ENCODE results near the gene INSC. TPM values are rescaled to one million over a fixed set of nuclear protein-coding genes. Genes with fewer than 3 reads are reported as not detected.

Gene INSC
- total and polyA plus RNA-seq, 9 of the 15 experiments (the other 6 are each of a cell fraction or from before 2014, with no cell fraction given), result not detected

- in situ Hi-C loops (cut with MboI) (no loop called here), intact Hi-C loops (cut with micrococcal nuclease) (no loop called here)
- ATAC-seq, result no peak
- CTCF ChIA-PET (ENCODE audit: low intra/inter-chr PET ratio), result no interaction called here
- no peaks in the 10 kb centered on the region for H3K4me1 ChIP-seq (replicated peaks in 1 of 2; ENCODE audit: control insufficient read depth in 2 of 2, insufficient read depth in 2 of 2, low read length in 2 of 2)
- no TSS peak for BruUV-seq (replicated peaks)
- WGBS (ENCODE audit: insufficient coverage, low coverage, missing lambda C conversion rate), result 0% methylated on average over 1 of the region's 1 CpG
- no peak for FAIRE-seq
- H3K27ac ChIP-seq (ENCODE audit: extremely low read depth, low read depth, low read length), result no peak overlapping the region
- peaks cover 0 to 9% of the 10 kb centered on the region in 2 experiments; a peak in 2 of 5 replicates for H3K27me3 ChIP-seq (ENCODE audit: control insufficient read depth in 2 of 2, insufficient read depth in 2 of 2, low read length in 2 of 2)
- H3K36me3 ChIP-seq (ENCODE audit: control insufficient read depth, insufficient read depth, low read length), result no peaks in the 10 kb centered on the region
- no peak for DNase-seq (ENCODE audit: extremely low read depth in 1 of 4, low spot score in 3 of 4)
- no peak overlapping the region for H2AFZ ChIP-seq (ENCODE audit: low read depth, low read length)
- no peaks in the 10 kb centered on the region for H3K9me3 ChIP-seq (replicated peaks; ENCODE audit: control insufficient read depth, insufficient read depth, low read depth, low read length)
- no peak overlapping the region for H3K4me3 ChIP-seq
- no peaks in the 10 kb centered on the region for H3K79me2 ChIP-seq (ENCODE audit: control insufficient read depth, insufficient read depth, low read length)
- no peak overlapping the region for H3K4me2 ChIP-seq (ENCODE audit: insufficient read depth, low read length)
- POLR2A ChIA-PET, result no interaction called here
- H3K9me1 ChIP-seq (ENCODE audit: control insufficient read depth, insufficient read depth, low read length), result no peaks in the 10 kb centered on the region
- no peak overlapping the region for H3K9ac ChIP-seq (ENCODE audit: insufficient read depth in 1 of 2, low read depth in 2 of 2, low read length in 2 of 2)
- H4K20me1 ChIP-seq (replicated peaks; ENCODE audit: control insufficient read depth, insufficient read depth, low read length), result no peaks in the 10 kb centered on the region
- no peak for TF ChIP-seq AFF1 (IDR thresholded peaks at IDR 0.05; ENCODE audit: low read depth in 1 of 2, partially characterized antibody in 2 of 2)
- no peak for TF ChIP-seq ZNF354B (CRISPR knock-in tag; IDR thresholded peaks at IDR 0.05)
- no peak for TF ChIP-seq ZNF311 (CRISPR knock-in tag; IDR thresholded peaks at IDR 0.05)
- no peak for TF ChIP-seq PBX2 (CRISPR knock-in tag; IDR thresholded peaks at IDR 0.05; ENCODE audit: low read depth)
- TF ChIP-seq PBX2 (tag; conservative IDR thresholded peaks at IDR 0.05; ENCODE audit: low read depth), result no peak
- TF ChIP-seq MEF2A (IDR thresholded peaks at IDR 0.05; ENCODE audit: control insufficient read depth, low read depth, low read length), result no peak
- no peak for TF ChIP-seq STAT5B (CRISPR knock-in tag; IDR thresholded peaks at IDR 0.05)
- TF ChIP-seq POLR2AphosphoS2 (IDR thresholded peaks at IDR 0.05; ENCODE audit: low read length), result no peak
- no peak for TF ChIP-seq ZEB2 (IDR thresholded peaks at IDR 0.05)
- no peak for TF ChIP-seq ETV5 (CRISPR knock-in tag; IDR thresholded peaks at IDR 0.05; ENCODE audit: low read depth)
- TF ChIP-seq ZMIZ1 (IDR thresholded peaks at IDR 0.05; ENCODE audit: low read depth in 2 of 2, low read length in 2 of 2), result no peak
- no peak for TF ChIP-seq MITF (IDR thresholded peaks at IDR 0.05)
Measured at GRCh38 chr11:15196704-15197103, 82.0 kb downstream of the INSC start.
